GOT3 (cell line): ENCODE data around the gene SULT1A2.
A peak's percentile ranks its signal among the peaks of the same experiment; 100 is the strongest.
"Not testable (repeated sequence)": the region's sequence is repeated elsewhere in the genome, so short reads cannot be mapped to it uniquely, and the experiment has no call there.

ENCODE experiments used
- DNase-seq: peaks from one replicate; lab custom pipeline; 2025; ENCODE audit warnings: mixed read lengths; lab: John Stamatoyannopoulos, UW

SULT1A2 gene

GRCh38 chr16:28558456-28558855 is 38.4 kb downstream of the SULT1A2 start:
- DNase-seq: no peak

GRCh38 chr16:28556914-28557320 is 39.9 kb downstream of the SULT1A2 start:
- DNase-seq: no peak

DNA sequence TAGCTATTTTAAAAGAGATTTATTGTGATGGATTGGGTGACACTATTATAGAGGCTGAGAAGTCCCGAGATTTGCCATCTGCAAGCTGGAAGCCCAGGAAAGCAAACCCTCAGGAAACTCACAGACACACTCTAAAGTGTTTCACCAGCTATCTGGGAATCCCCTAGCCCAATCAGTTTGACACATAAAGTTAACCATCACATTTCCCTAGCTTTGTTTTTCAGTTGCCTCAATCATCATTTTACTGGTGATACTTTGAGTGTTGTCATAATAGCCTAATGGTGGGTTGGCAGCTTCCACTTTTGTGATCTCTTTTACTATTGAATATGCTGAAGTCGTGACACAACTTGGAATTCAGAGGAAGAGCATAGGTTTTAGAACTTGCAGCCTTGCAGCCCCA is 41.3 kb downstream of the SULT1A2 start:
- no peak for DNase-seq

GRCh38 chr16:28554634-28555423 is 42.0 kb downstream of the SULT1A2 start:
- no peak for DNase-seq

DNA sequence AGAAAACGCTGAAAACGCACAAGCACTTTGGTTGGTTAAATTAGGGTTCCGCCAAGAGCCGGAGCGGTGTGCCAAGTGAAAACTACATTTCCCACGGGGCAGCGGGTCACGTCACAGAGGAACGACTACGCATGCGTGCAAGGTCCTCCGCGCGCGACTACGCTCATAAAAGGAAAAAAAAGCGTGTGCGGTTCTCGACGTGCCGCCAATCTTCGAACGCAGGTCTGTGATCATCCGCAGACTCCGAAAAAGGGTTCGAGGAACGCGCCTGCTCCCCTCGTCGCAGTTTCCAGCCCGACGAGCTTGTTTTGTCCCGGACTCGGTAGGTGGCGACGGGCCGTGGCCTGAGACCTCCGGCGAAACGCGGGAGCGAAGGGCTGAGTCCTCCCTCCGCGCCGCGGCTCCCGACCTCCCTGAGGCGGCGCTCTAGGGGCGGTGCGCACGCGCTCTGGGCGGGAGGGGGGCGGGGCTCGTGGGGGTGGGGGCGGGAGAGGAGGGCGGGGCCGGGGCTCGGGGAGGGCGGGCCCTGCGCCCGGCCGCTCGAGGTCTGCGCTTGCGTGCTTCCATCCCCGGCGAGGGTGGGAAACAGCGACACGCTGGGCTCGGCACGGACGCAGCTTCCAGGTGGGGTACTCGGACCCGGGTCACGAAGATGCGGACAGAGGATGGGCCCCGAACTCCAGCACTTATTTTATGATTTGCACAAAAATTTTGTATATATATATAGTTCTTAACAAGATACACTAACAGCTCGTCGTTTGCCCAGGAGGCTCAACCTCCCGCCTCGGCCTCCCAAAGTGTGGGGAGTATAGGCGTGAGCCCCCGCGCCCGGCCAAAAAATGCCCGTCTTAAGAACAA is 42.8 kb downstream of the SULT1A2 start, which contains the start of gene SGF29:
SGF29 (plus strand) TSS at position 145 of the 858 bp plus-strand sequence. CDS start 27,150 bp downstream, outside the sequence.
- DNase-seq: peak; percentile 87

GRCh38 chr16:28549301-28549899 is 47.5 kb downstream of the SULT1A2 start:
- no peak for DNase-seq

GRCh38 chr16:28548306-28548802 is 48.5 kb downstream of the SULT1A2 start:
- DNase-seq: no peak

DNA sequence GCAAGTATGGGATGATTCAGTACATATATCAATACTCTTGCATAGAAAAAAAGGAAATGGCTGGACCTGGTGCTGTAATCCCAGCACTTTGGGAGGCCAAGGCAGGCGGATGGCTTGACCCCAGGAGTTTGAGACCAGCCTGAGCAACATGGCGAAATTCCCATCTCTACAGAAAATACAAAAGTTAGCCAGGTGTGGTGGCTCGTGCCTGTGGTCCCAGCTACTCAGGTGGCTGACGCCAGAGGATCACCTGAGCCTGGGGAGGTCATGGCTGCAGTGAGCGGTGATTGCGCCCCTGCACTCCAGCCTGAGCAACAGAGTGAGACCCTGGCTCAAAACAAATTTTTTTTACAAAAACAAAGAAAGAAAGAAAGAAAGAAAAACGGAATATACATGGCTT is 50.2 kb downstream of the SULT1A2 start:
- DNase-seq: no peak

- DNase-seq: not testable (repeated sequence)
Observed at GRCh38 chr16:28545964-28546363, 50.9 kb downstream of the SULT1A2 start.

- DNase-seq: no peak
Observed at GRCh38 chr16:28544998-28545397, 51.9 kb downstream of the SULT1A2 start.

DNA sequence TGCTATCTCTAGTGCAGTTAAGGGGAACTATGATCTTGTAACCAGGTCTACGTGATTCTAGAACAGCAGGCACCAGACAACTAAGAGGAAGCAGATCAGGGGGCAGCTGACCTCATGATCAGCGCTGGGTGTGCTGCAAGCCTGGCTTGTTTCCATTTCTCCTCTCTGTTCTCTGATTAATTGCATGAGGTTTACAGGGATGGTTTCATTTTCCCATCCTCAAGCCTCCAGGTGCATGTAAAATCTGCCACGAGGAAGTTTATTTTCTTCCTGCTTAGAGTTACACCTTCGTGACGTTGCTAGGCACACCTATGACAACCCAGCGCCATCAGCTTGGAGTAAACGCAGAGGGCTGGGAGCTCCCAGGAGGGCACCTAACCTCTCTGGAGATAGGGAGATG is 53.8 kb downstream of the SULT1A2 start:
- no peak for DNase-seq

DNA sequence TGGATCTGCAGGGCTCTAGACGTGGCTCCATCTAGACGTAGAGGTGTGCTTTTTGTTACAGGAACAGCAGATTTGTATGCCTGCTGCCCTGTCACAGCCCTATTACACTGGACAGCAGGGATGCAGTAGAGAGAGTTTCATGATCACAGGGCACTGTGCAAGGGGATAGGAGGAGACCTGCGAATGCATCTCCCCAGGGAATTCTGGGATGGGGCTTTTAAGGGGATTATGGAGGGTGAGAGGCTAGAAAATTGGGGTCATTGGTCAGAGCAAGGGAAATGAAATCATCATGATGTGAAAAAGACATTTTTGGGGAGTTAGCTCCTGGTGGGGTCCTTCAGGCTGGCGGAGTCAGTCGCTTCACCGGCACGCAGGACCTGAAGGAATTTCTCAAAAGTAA is 54.2 kb downstream of the SULT1A2 start:
- no peak for DNase-seq
